ENCODE measurements around the gene HMG20B. TPM values are rescaled to one million over a fixed set of nuclear protein-coding genes. Genes with fewer than 3 reads are reported as not detected.

The HMG20B gene
- total RNA-seq, 1 experiment from 2014 or later: 121 TPM

DNA sequence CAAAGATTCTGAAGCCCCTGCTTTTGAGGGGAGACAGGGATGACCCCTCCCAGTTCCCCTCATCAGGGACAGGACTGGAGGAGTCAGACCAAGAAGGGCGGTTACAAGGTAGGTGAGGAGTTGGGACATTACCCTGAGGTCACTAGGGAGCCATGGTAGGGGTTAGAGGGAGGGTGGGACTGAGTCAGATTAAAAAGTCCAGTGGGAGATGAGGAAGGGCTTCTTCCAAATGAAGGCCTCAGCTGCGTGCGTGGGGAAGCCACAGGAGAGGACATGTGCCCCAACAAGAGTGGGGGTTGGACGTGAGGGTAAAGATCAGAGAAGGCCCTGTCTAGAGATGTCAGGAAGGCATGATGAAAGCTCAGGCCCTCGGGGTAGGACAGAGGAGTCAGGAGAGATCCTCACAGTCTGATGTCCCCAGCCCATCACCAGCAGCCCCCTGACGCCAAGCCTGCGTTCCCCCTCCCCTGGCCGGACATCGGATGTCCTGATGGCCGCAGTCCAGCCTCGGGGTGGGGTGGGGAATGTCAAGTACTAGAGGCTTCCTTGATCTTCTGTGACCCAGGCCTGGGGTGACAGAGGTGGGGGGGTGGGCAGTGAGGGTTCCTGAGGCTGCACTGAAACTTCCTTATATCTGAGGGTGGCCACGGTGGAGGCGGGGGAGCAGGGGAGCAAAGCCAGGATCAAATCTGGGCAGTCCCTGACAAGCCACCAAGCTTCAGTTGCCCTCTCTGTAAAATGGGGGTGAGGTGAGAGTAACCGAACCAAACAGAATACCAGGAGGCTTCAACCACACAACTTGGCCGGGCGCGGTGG, 8.8 kb upstream of the HMG20B start:
- peaks cover 30% of the 10 kb centered on the region for H3K27me3 Mint-ChIP-seq (ENCODE audit: low read depth)
- ATAC-seq (no peak), DNase-seq (ENCODE audit: low spot score) (no peak)
- ChIA-PET POLR2A (no interaction called here), CTCF (interaction anchor here (1.0 kb wide), 1 partner anchor 19 kb away, joined by 3 read pairs; no protein-coding TSS in a partner anchor)
- no peak overlapping the region for H3K4me3 Mint-ChIP-seq
- TF ChIP-seq ZNF121 (CRISPR knock-in tag; IDR thresholded peaks at IDR 0.05) (no peak), NFATC4 (CRISPR knock-in tag; IDR thresholded peaks at IDR 0.05) (no peak), GTF2I (CRISPR knock-in tag; conservative IDR thresholded peaks at IDR 0.05) (no peak), ZNF423 (CRISPR knock-in tag; IDR thresholded peaks at IDR 0.05) (no peak), GABPB1 (CRISPR knock-in tag; IDR thresholded peaks at IDR 0.05) (no peak), NR2C2 (CRISPR knock-in tag; IDR thresholded peaks at IDR 0.05) (no peak), CREB1 (CRISPR knock-in tag; IDR thresholded peaks at IDR 0.05) (no peak), IRF1 (CRISPR knock-in tag; IDR thresholded peaks at IDR 0.05) (no peak), E2F5 (CRISPR knock-in tag; IDR thresholded peaks at IDR 0.05) (no peak), MYBL2 (CRISPR knock-in tag; IDR thresholded peaks at IDR 0.05) (no peak), FOXK1 (CRISPR knock-in tag; IDR thresholded peaks at IDR 0.05) (no peak), AR (CRISPR knock-in tag; IDR thresholded peaks at IDR 0.05) (no peak), SMAD4 (CRISPR knock-in tag; IDR thresholded peaks at IDR 0.05) (no peak), FOXJ3 (CRISPR knock-in tag; IDR thresholded peaks at IDR 0.05; ENCODE audit: borderline replicate concordance) (no peak), ZNF219 (CRISPR knock-in tag; IDR thresholded peaks at IDR 0.05; ENCODE audit: borderline replicate concordance) (no peak), ZNF416 (CRISPR knock-in tag; IDR thresholded peaks at IDR 0.05) (no peak), ZNF138 (CRISPR knock-in tag; conservative IDR thresholded peaks at IDR 0.05) (no peak), JAZF1 (CRISPR knock-in tag; IDR thresholded peaks at IDR 0.05) (no peak)
- TF ChIP-seq, protein P1, sequence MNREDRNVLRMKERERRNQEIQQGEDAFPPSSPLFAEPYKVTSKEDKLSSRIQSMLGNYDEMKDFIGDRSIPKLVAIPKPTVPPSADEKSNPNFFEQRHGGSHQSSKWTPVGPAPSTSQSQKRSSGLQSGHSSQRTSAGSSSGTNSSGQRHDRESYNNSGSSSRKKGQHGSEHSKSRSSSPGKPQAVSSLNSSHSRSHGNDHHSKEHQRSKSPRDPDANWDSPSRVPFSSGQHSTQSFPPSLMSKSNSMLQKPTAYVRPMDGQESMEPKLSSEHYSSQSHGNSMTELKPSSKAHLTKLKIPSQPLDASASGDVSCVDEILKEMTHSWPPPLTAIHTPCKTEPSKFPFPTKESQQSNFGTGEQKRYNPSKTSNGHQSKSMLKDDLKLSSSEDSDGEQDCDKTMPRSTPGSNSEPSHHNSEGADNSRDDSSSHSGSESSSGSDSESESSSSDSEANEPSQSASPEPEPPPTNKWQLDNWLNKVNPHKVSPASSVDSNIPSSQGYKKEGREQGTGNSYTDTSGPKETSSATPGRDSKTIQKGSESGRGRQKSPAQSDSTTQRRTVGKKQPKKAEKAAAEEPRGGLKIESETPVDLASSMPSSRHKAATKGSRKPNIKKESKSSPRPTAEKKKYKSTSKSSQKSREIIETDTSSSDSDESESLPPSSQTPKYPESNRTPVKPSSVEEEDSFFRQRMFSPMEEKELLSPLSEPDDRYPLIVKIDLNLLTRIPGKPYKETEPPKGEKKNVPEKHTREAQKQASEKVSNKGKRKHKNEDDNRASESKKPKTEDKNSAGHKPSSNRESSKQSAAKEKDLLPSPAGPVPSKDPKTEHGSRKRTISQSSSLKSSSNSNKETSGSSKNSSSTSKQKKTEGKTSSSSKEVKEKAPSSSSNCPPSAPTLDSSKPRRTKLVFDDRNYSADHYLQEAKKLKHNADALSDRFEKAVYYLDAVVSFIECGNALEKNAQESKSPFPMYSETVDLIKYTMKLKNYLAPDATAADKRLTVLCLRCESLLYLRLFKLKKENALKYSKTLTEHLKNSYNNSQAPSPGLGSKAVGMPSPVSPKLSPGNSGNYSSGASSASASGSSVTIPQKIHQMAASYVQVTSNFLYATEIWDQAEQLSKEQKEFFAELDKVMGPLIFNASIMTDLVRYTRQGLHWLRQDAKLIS (CRISPR knock-in tag; IDR thresholded peaks at IDR 0.05; ENCODE audit: borderline replicate concordance): no peak
- H3K27ac Mint-ChIP-seq: no peak overlapping the region
- H3K9me3 Mint-ChIP-seq: no peaks in the 10 kb centered on the region
- no peaks in the 10 kb centered on the region for H3K4me1 Mint-ChIP-seq
- no peaks in the 10 kb centered on the region for H3K36me3 Mint-ChIP-seq

Measured in WTC11 (cell line).